Testis (tissue), 3 donors: ENCODE data around the gene CD4. TPM values are rescaled to one million over a fixed set of nuclear protein-coding genes. Genes with fewer than 3 reads are reported as not detected.

Source experiments
- DNase-seq: peaks from one replicate; pipeline ENCODE4 v3.0.0-alpha.2; 2019
- H3K27ac ChIP-seq, 2 donors: fragments of 200-600 bp; sonication (generic); one replicate each; pipeline ENCODE4 v1.5.1; 2019
- H3K27me3 ChIP-seq: fragments of 200-600 bp; sonication (generic); one replicate; pipeline ENCODE4 v1.5.1; 2019
- H3K36me3 ChIP-seq: fragments of 200-600 bp; sonication (generic); one replicate; pipeline ENCODE4 v1.5.1; 2017; ENCODE audit warnings: low read depth; ENCODE audit errors: missing control alignments
- H3K4me1 ChIP-seq: fragments of 200-600 bp; sonication (generic); one replicate; pipeline ENCODE4 v1.5.1; 2019
- H3K4me3 ChIP-seq, 2 donors: fragments of 200-600 bp; sonication (generic); one replicate each; pipeline ENCODE4 v1.5.1; 2017 to 2019
- H3K9me3 ChIP-seq: fragments of 200-600 bp; sonication (generic); one replicate; pipeline ENCODE4 v1.5.1; 2017
- CTCF ChIP-seq, 3 experiments: fragments of 450-650 bp in 2 of 3; fragments of 200-600 bp in 1 of 3; sonication (generic) in 1 of 3; IDR thresholded peaks; one replicate each; pipeline ENCODE4 v1.5.1; 2016 to 2019; ENCODE audit warnings: antibody characterized with exemption in 3 of 3, mild to moderate bottlenecking in 2 of 3, moderate library complexity in 1 of 3
- POLR2A ChIP-seq: fragments of 450-650 bp; IDR thresholded peaks from one replicate; pipeline ENCODE4 v1.6.1; 2017; ENCODE audit warnings: antibody characterized with exemption, mild to moderate bottlenecking, moderate library complexity
- WGBS, 2 donors: methylation state at CpG; one replicate each; pipeline ENCODE4 v1.1.5; 2018; 5-methylcytosine and 5-hydroxymethylcytosine counted together
- intact Hi-C: fragments of 100-400 bp; cut with DNase I; formaldehyde crosslinking; loops from one replicate; pipeline ENCODE4 v1.15.1; 2023; ENCODE audit warnings: low total_unique reads
- polyA plus RNA-seq: library from polyadenylated mRNA; stranded (reverse); fragments of 350-450 nt; fragmentation: Illumina TruSeq; extraction: RNeasy Lipid Tissue Mini Kit (QIAGEN cat#74804); gene quantifications from one replicate; pipeline ENCODE4 v1.2.3, GENCODE V29; 2014; ENCODE audit warnings: low read depth, low replicate concordance; ENCODE audit not compliant: insufficient read depth
- total RNA-seq, 2 donors: library from RNA; depleted of rRNA; stranded (reverse); fragments of >200 nt; gene quantifications; one replicate each; pipeline ENCODE4 v1.2.3, GENCODE V29; 2016

The CD4 gene
- total and polyA plus RNA-seq, 3 donors from 2014 or later = 2.0 to 22.2 (median 4.5) TPM

GRCh38 chr12:6782119-6782518 lies 7.2 kb upstream of the CD4 start:
- WGBS, 2 donors = 47% methylated on average over 6 of the region's 6 CpGs
- H3K27ac ChIP-seq = no peak overlapping the region

GRCh38 chr12:6782850-6783566 lies 6.3 kb upstream of the CD4 start:
- Histone ChIP-seq H3K27ac (no peak overlapping the region), H3K36me3 (no peaks in the 10 kb centered on the region), H3K9me3 (no peaks in the 10 kb centered on the region), H3K27me3 (no peaks in the 10 kb centered on the region), H3K4me3 (no peak overlapping the region), H3K4me1 (peaks cover 17% of the 10 kb centered on the region)
- intact Hi-C loops = no loop called here
- no peak for DNase-seq
- TF ChIP-seq POLR2A (no peak), CTCF (IDR thresholded peaks at IDR 0.05) (no peak)
- WGBS, 2 donors = 87 to 88% methylated on average over 6 to 10 of the region's 10 CpGs

More at GRCh38 chr12:6782119-6782518, 7.2 kb upstream of the CD4 start:
- intact Hi-C loops = no loop called here
- H3K36me3 ChIP-seq = no peaks in the 10 kb centered on the region
- H3K27me3 ChIP-seq = no peaks in the 10 kb centered on the region
- no peak for DNase-seq
- no peak overlapping the region for H3K4me3 ChIP-seq
- peaks cover 20% of the 10 kb centered on the region for H3K4me1 ChIP-seq
- TF ChIP-seq CTCF (IDR thresholded peaks at IDR 0.05) (no peak), POLR2A (no peak)
- H3K9me3 ChIP-seq = no peaks in the 10 kb centered on the region

GRCh38 chr12:6783828-6784227 lies 5.5 kb upstream of the CD4 start:
- TF ChIP-seq POLR2A (no peak), CTCF (IDR thresholded peaks at IDR 0.05) (no peak)
- Histone ChIP-seq H3K27me3 (no peaks in the 10 kb centered on the region), H3K36me3 (no peaks in the 10 kb centered on the region), H3K27ac (no peak overlapping the region), H3K4me1 (peaks cover 10% of the 10 kb centered on the region), H3K4me3 (no peak overlapping the region), H3K9me3 (no peaks in the 10 kb centered on the region)
- intact Hi-C loops = no loop called here
- DNase-seq = no peak
- WGBS, 2 donors = 95 to 96% methylated on average over 9 of the region's 9 CpGs

- DNase-seq = no peak
- Histone ChIP-seq H3K4me3 (no peak overlapping the region), H3K27ac (no peak overlapping the region), H3K27me3 (no peaks in the 10 kb centered on the region), H3K9me3 (no peaks in the 10 kb centered on the region), H3K36me3 (no peaks in the 10 kb centered on the region), H3K4me1 (peaks cover 7% of the 10 kb centered on the region)
- TF ChIP-seq POLR2A (no peak), CTCF (IDR thresholded peaks at IDR 0.05) (no peak)
- WGBS, 2 donors = 65 to 69% methylated on average over 5 of the region's 5 CpGs
- intact Hi-C loops = no loop called here
These were observed 5.0 kb upstream of the CD4 start for GRCh38 chr12:6784296-6784695.

GRCh38 chr12:6784761-6785160 lies 4.6 kb upstream of the CD4 start:
- H3K4me3 ChIP-seq = no peak overlapping the region
- WGBS, 2 donors = 75 to 77% methylated on average over 5 of the region's 5 CpGs
- TF ChIP-seq POLR2A = no peak
- H3K27ac ChIP-seq = no peak overlapping the region
- H3K9me3 ChIP-seq = no peaks in the 10 kb centered on the region
- no peak for DNase-seq
- intact Hi-C loops = no loop called here
- H3K27me3 ChIP-seq = no peaks in the 10 kb centered on the region
- H3K36me3 ChIP-seq = no peaks in the 10 kb centered on the region
- peaks cover 6% of the 10 kb centered on the region for H3K4me1 ChIP-seq
